Measurements from ENCODE around the gene EMC6. TPM values are rescaled to one million over a fixed set of nuclear protein-coding genes. Genes with fewer than 3 reads are reported as not detected.

Gene EMC6
- total and polyA plus RNA-seq, 2 of the 13 experiments (the other 11 are each of a cell fraction or from before 2014, with no cell fraction given): 45.1 to 47.7 TPM

GRCh38 chr17:3668279-3669084, at the start of gene EMC6, which contains the start of gene TAX1BP3 (continued):
- TF ChIP-seq PAXIP1 (CRISPR knock-in tag; conservative IDR thresholded peaks at IDR 0.05) (peak; percentile 63), KDM5B (CRISPR knock-in tag; IDR thresholded peaks at IDR 0.05; ENCODE audit: borderline replicate concordance) (no peak), ZSCAN21 (CRISPR knock-in tag; IDR thresholded peaks at IDR 0.05; ENCODE audit: borderline replicate concordance) (peak; percentile 91; the same call in 1 of the 2 replicates), DNMT3B (CRISPR knock-in tag; conservative IDR thresholded peaks at IDR 0.05) (peak; percentile 68; the same call in 1 of the 2 replicates), ZNF510 (CRISPR knock-in tag; IDR thresholded peaks at IDR 0.05; ENCODE audit: low read depth) (no peak; the same call in 1 of the 2 replicates), ZBTB44 (CRISPR knock-in tag; IDR thresholded peaks at IDR 0.05) (peak; percentile 57; the same call in 1 of the 2 replicates), ZNF12 (CRISPR knock-in tag; IDR thresholded peaks at IDR 0.05) (no peak), NCOA1 (CRISPR knock-in tag; IDR thresholded peaks at IDR 0.05) (peak; percentile 92; the same call in 1 of the 2 replicates), ZFAT (CRISPR knock-in tag; conservative IDR thresholded peaks at IDR 0.05) (peak; percentile 80; the same call in 1 of the 2 replicates), ZHX2 (IDR thresholded peaks at IDR 0.05; ENCODE audit: low read depth) (no peak), ZHX2 (CRISPR knock-in tag; IDR thresholded peaks at IDR 0.05; ENCODE audit: borderline replicate concordance) (0 out of 2 replicates have a peak, but pooled peaks have one; percentile 54), YEATS4 (CRISPR knock-in tag; IDR thresholded peaks at IDR 0.05; ENCODE audit: borderline replicate concordance) (peak; percentile 76), ZNF570 (CRISPR knock-in tag; IDR thresholded peaks at IDR 0.05; ENCODE audit: borderline replicate concordance) (no peak)
- TF ChIP-seq, protein P1, sequence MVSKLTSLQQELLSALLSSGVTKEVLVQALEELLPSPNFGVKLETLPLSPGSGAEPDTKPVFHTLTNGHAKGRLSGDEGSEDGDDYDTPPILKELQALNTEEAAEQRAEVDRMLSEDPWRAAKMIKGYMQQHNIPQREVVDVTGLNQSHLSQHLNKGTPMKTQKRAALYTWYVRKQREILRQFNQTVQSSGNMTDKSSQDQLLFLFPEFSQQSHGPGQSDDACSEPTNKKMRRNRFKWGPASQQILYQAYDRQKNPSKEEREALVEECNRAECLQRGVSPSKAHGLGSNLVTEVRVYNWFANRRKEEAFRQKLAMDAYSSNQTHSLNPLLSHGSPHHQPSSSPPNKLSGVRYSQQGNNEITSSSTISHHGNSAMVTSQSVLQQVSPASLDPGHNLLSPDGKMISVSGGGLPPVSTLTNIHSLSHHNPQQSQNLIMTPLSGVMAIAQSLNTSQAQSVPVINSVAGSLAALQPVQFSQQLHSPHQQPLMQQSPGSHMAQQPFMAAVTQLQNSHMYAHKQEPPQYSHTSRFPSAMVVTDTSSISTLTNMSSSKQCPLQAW (CRISPR knock-in tag; IDR thresholded peaks at IDR 0.05): peak; percentile 78; the same call in 1 of the 2 replicates

Data from HepG2 (cell line).